GM23338 (cell line): Measurements from ENCODE around the gene UMODL1. TPM values are rescaled to one million over a fixed set of nuclear protein-coding genes. Genes with fewer than 3 reads are reported as not detected.

Experiments
- CREB1 ChIP-seq: fragments of 250-450 bp; sonication (Bioruptor Pico); IDR thresholded peaks from 2 replicates; pipeline ENCODE4 v1.5.0; 2020; ENCODE audit warnings: low read depth, mild to moderate bottlenecking, moderate library complexity
- CTCF ChIP-seq, 2 experiments: fragments of 200-600 bp in 1 of 2; sonication (generic) in 1 of 2; conservative IDR thresholded peaks; 2 replicates each; pipeline versions ENCODE4 v1.5.1 to v1.6.1; 2016 to 2017; ENCODE audit warnings: antibody characterized with exemption in 2 of 2, low read depth in 2 of 2, mild to moderate bottlenecking in 2 of 2, moderate library complexity in 1 of 2
- ETS1 ChIP-seq: IDR thresholded peaks from 2 replicates; pipeline ENCODE4 v1.6.1; 2016; ENCODE audit warnings: antibody characterized with exemption
- JUNB ChIP-seq: IDR thresholded peaks from one replicate; pipeline ENCODE4 v1.6.1; 2016; ENCODE audit warnings: antibody characterized with exemption; ENCODE audit not compliant: unreplicated experiment
- POLR2AphosphoS5 ChIP-seq: IDR thresholded peaks from 2 replicates; pipeline ENCODE4 v1.6.1; 2016; ENCODE audit warnings: antibody characterized with exemption, low read depth
- ZNF462 ChIP-seq: fragments of 250-450 bp; sonication (Bioruptor Pico); IDR thresholded peaks from 2 replicates; pipeline ENCODE4 v1.5.0; 2020; ENCODE audit warnings: mild to moderate bottlenecking, moderate library complexity
- polyA plus RNA-seq: library from polyadenylated mRNA; unstranded; fragments of >200 nt; fragmentation: Nextera tagmentation; extraction: Ambion mirVana; gene quantifications from 2 replicates; pipeline ENCODE4 v1.2.1, GENCODE V29; 2016
- total RNA-seq: library from RNA; depleted of rRNA; stranded (reverse); fragments of >200 nt; shearing (Covaris generic); gene quantifications from 2 replicates; pipeline ENCODE4 v1.2.3, GENCODE V29; 2014

Gene UMODL1
- total and polyA plus RNA-seq, 2 experiments from 2014 or later: not detected

GRCh38 chr21:42085246-42086077, 14.3 kb downstream of the UMODL1 start (continued):
- TF ChIP-seq ZNF462 (CRISPR knock-in tag) (no peak), JUNB (no peak), ETS1 (no peak), CTCF (conservative IDR thresholded peaks at IDR 0.05; ENCODE audit: low read depth in 2 of 2) (no peak), CREB1 (no peak), POLR2AphosphoS5 (no peak)
